H1 (cell line): ENCODE measurements around the gene THAP5. TPM values are rescaled to one million over a fixed set of nuclear protein-coding genes. Genes with fewer than 3 reads are reported as not detected.
"Not testable (repeated sequence)": the region's sequence is repeated elsewhere in the genome, so short reads cannot be mapped to it uniquely, and the experiment has no call there.

Experiments
- CTCF ChIA-PET: fragments of 300-600 bp; sonication (Branson Sonifier 250); formaldehyde crosslinking; loops from one replicate; lab custom pipeline; 2021; ENCODE audit not compliant: partially characterized antibody; lab: Charles Lee
- POLR2A ChIA-PET: fragments of 300-600 bp; sonication (Branson Sonifier 250); formaldehyde crosslinking; loops from one replicate; lab custom pipeline; 2021; ENCODE audit warnings: inconsistent platforms; ENCODE audit not compliant: partially characterized antibody; lab: Charles Lee
- DNase-seq, 2 experiments: peaks; one replicate each; pipeline versions ENCODE4 v3.0.0 to v3.0.0-alpha.2; 2010 to 2022; ENCODE audit warnings: low spot score in 2 of 2, low read depth in 1 of 2, mixed read lengths in 1 of 2
- FAIRE-seq: peaks from 2 replicates; lab custom pipeline; 2011; peaks lifted over from hg19 to GRCh38; lab: Jason Lieb, UNC
- H2AFZ ChIP-seq: 2 replicates; pipeline ENCODE4 v1.8.1; 2012; ENCODE audit warnings: low read length, inconsistent platforms
- H2AK5ac ChIP-seq: 2 replicates; pipeline ENCODE4 v1.6.1; 2013; ENCODE audit warnings: low read depth, low read length
- H2BK120ac ChIP-seq: replicated peaks from 2 replicates; pipeline ENCODE3; 2013; ENCODE audit warnings: low read depth, low read length, inconsistent platforms
- H2BK12ac ChIP-seq: 2 replicates; pipeline ENCODE4 v1.6.1; 2013; ENCODE audit warnings: low read depth, low read length
- H2BK15ac ChIP-seq: 2 replicates; pipeline ENCODE4 v1.6.1; 2013; ENCODE audit warnings: low read length
- H2BK20ac ChIP-seq: 2 replicates; pipeline ENCODE4 v1.6.1; 2013; ENCODE audit warnings: low read length
- H2BK5ac ChIP-seq: 2 replicates; pipeline ENCODE4 v1.6.1; 2013; ENCODE audit warnings: low read depth, low read length
- H3K14ac ChIP-seq: 2 replicates; pipeline ENCODE4 v1.6.1; 2013; ENCODE audit warnings: inconsistent platforms; ENCODE audit not compliant: insufficient read length
- H3K18ac ChIP-seq: 2 replicates; pipeline ENCODE4 v1.6.1; 2013; ENCODE audit warnings: low read length; ENCODE audit errors: extremely low read depth
- H3K23ac ChIP-seq: 2 replicates; pipeline ENCODE4 v1.6.1; 2013; ENCODE audit warnings: inconsistent platforms; ENCODE audit not compliant: insufficient read length
- H3K23me2 ChIP-seq: 2 replicates; pipeline ENCODE4 v1.6.1; 2013; ENCODE audit warnings: low read depth, low read length
- H3K27ac ChIP-seq: 2 replicates; pipeline ENCODE4 v1.6.1; 2011; ENCODE audit warnings: low read depth, low read length, inconsistent platforms
- H3K27me3 ChIP-seq, 4 experiments: replicated peaks in 1 of 4; 1 replicate in 1 of 4; 2 replicates in 3 of 4; pipeline versions ENCODE4 v1.6.1 to v1.8.1; 2011 to 2013; ENCODE audit warnings: low read length in 3 of 4, mild to moderate bottlenecking in 3 of 4, inconsistent platforms in 2 of 4, mixed read lengths in 2 of 4, moderate library complexity in 1 of 4; ENCODE audit not compliant: control insufficient read depth in 3 of 4, insufficient read depth in 3 of 4; ENCODE audit errors: extremely low read depth in 1 of 4
- H3K36me3 ChIP-seq, 4 experiments: 2 replicates each; pipeline versions ENCODE4 v1.6.1 to v1.8.1; 2011 to 2013; ENCODE audit warnings: mild to moderate bottlenecking in 4 of 4, low read length in 3 of 4, moderate library complexity in 2 of 4, control low read depth in 1 of 4, inconsistent platforms in 1 of 4; ENCODE audit not compliant: insufficient read depth in 4 of 4, control insufficient read depth in 2 of 4
- H3K4ac ChIP-seq: replicated peaks from 2 replicates; pipeline ENCODE3; 2013; ENCODE audit warnings: low read length, low read depth, mixed read lengths, inconsistent platforms; ENCODE audit not compliant: insufficient read length
- H3K4me1 ChIP-seq, 4 experiments: replicated peaks in 1 of 4; 1 replicate in 1 of 4; 2 replicates in 3 of 4; pipeline versions ENCODE4 v1.6.1 to v1.8.1; 2011 to 2013; ENCODE audit warnings: low read length in 3 of 4, inconsistent platforms in 2 of 4, mixed read lengths in 1 of 4; ENCODE audit not compliant: insufficient read depth in 4 of 4, control insufficient read depth in 3 of 4
- H3K4me2 ChIP-seq, 2 experiments: 2 replicates each; pipeline versions ENCODE4 v1.6.1 to v1.8.1; 2011 to 2013; ENCODE audit warnings: low read depth in 2 of 2, low read length in 2 of 2, control low read depth in 1 of 2, inconsistent platforms in 1 of 2, mild to moderate bottlenecking in 1 of 2; ENCODE audit not compliant: insufficient read depth in 1 of 2
- H3K4me3 ChIP-seq, 4 experiments: fragments of 200-600, 300-600 bp in 1 of 4; sonication (generic), shearing (Covaris generic), sonication (Bioruptor Twin) in 1 of 4; 2 replicates each; pipeline versions ENCODE4 v1.5.1 to v1.8.1; 2011 to 2016; ENCODE audit warnings: low read length in 4 of 4, low read depth in 3 of 4, control low read depth in 2 of 4, inconsistent platforms in 2 of 4, mild to moderate bottlenecking in 2 of 4, mixed read lengths in 1 of 4, moderate library complexity in 1 of 4; ENCODE audit not compliant: insufficient read depth in 2 of 4; ENCODE audit errors: extremely low read depth in 1 of 4
- H3K56ac ChIP-seq: replicated peaks from 2 replicates; pipeline ENCODE3; 2013; ENCODE audit warnings: low read depth, mild to moderate bottlenecking, mixed read lengths, low read length, inconsistent platforms; ENCODE audit not compliant: insufficient read length
- H3K79me1 ChIP-seq: 2 replicates; pipeline ENCODE4 v1.6.1; 2013; ENCODE audit warnings: low read depth, low read length, control low read depth
- H3K79me2 ChIP-seq, 2 experiments: 2 replicates each; pipeline versions ENCODE4 v1.6.1 to v1.8.1; 2012 to 2013; ENCODE audit warnings: low read length in 2 of 2, mild to moderate bottlenecking in 2 of 2, inconsistent platforms in 1 of 2; ENCODE audit not compliant: insufficient read depth in 2 of 2, control insufficient read depth in 1 of 2
- H3K9ac ChIP-seq, 4 experiments: replicated peaks in 1 of 4; 1 replicate in 1 of 4; 2 replicates in 3 of 4; pipeline versions ENCODE4 v1.6.1 to v1.8.1; 2011 to 2013; ENCODE audit warnings: low read depth in 3 of 4, low read length in 3 of 4, control low read depth in 2 of 4, mild to moderate bottlenecking in 2 of 4, moderate library complexity in 2 of 4, inconsistent platforms in 1 of 4; ENCODE audit errors: extremely low read depth in 1 of 4
- H3K9me3 ChIP-seq, 2 experiments: 2 replicates each; pipeline versions ENCODE4 v1.6.1 to v1.8.1; 2012 to 2013; ENCODE audit warnings: mild to moderate bottlenecking in 2 of 2, moderate library complexity in 2 of 2, control low read depth in 1 of 2, inconsistent platforms in 1 of 2, low read depth in 1 of 2, low read length in 1 of 2, mixed read lengths in 1 of 2; ENCODE audit not compliant: insufficient read depth in 2 of 2
- H4K20me1 ChIP-seq, 2 experiments: replicated peaks in 1 of 2; 2 replicates each; pipeline versions ENCODE3 to v1.8.1; 2011 to 2013; ENCODE audit warnings: inconsistent platforms in 2 of 2, low read length in 2 of 2, mild to moderate bottlenecking in 1 of 2; ENCODE audit not compliant: insufficient read depth in 2 of 2, control insufficient read depth in 1 of 2
- H4K5ac ChIP-seq: 2 replicates; pipeline ENCODE4 v1.6.1; 2013; ENCODE audit warnings: low read length, low read depth, mixed read lengths, inconsistent platforms; ENCODE audit not compliant: insufficient read length
- H4K8ac ChIP-seq: 2 replicates; pipeline ENCODE4 v1.8.0; 2013; ENCODE audit warnings: mild to moderate bottlenecking, moderate library complexity, low read length, inconsistent platforms; ENCODE audit not compliant: insufficient read depth; ENCODE audit errors: extremely low read depth
- H4K91ac ChIP-seq: replicated peaks from 2 replicates; pipeline ENCODE3; 2013; ENCODE audit warnings: low read length, mixed read lengths, inconsistent platforms; ENCODE audit not compliant: insufficient read length
- GTF2F1 ChIP-seq: IDR thresholded peaks from 2 replicates; pipeline ENCODE4 v1.6.1; 2012; ENCODE audit warnings: low read depth, low read length, improper control_type of control experiment, borderline replicate concordance
- HDAC2 ChIP-seq, 2 experiments: fragments of 300-600 bp in 1 of 2; sonication (generic) in 1 of 2; IDR thresholded peaks; 2 replicates each; pipeline ENCODE4 v1.6.1; 2011 to 2012; ENCODE audit warnings: low read depth in 2 of 2, low read length in 2 of 2, mild to moderate bottlenecking in 2 of 2, moderate library complexity in 2 of 2, borderline replicate concordance in 1 of 2, inconsistent platforms in 1 of 2
- NRF1 ChIP-seq: IDR thresholded peaks from 2 replicates; pipeline ENCODE4 v1.6.1; 2011; ENCODE audit warnings: mild to moderate bottlenecking, low read depth, low read length, improper control_type of control experiment
- polyA plus RNA-seq, 7 experiments: library from polyadenylated mRNA; depleted of rRNA in 3 of 7; stranded (reverse) in 5 of 7; unstranded in 2 of 7; fragments of >200 nt in 5 of 7; fragments of 200-250 nt in 2 of 7; gene quantifications; 1 replicate in 5 of 7; 2 replicates in 1 of 7; 4 replicates in 1 of 7; pipeline versions ENCODE4 v1.2.1 to v1.2.3, GENCODE V29; 2011 to 2013; ENCODE audit warnings: missing spikeins in 2 of 7, mixed read lengths in 2 of 7
- total RNA-seq: library from RNA; stranded (reverse); fragmentation: NEBNext Ultra II Directional; extraction: Animal tissue kit (Norgen Biotek cat#: 25700); gene quantifications from 2 replicates; pipeline ENCODE4 v1.2.1, GENCODE V29; 2021

THAP5 gene
- total and polyA plus RNA-seq, 2 of the 8 experiments (the other 6 are each of a cell fraction or from before 2014, with no cell fraction given) = 3.9 to 24.2 TPM

- TF ChIP-seq NRF1 (no peak), GTF2F1 (no peak), HDAC2 (IDR thresholded peaks at IDR 0.05; ENCODE audit: borderline replicate concordance in 1 of 2, low read depth in 2 of 2, low read length in 2 of 2) (no peak)
These were observed 12.3 kb downstream of the THAP5 start (continued) for GRCh38 chr7:108557191-108557590.

- H3K23me2 ChIP-seq, H3K14ac ChIP-seq, H4K5ac ChIP-seq, H3K18ac ChIP-seq, CTCF ChIA-PET, H3K79me1 ChIP-seq, H3K23ac ChIP-seq, DNase-seq, H3K56ac ChIP-seq, H2BK15ac ChIP-seq, H2BK5ac ChIP-seq, H2BK120ac ChIP-seq, H3K9ac ChIP-seq, H2AK5ac ChIP-seq, H3K4ac ChIP-seq, H3K27me3 ChIP-seq, H3K27ac ChIP-seq, H4K8ac ChIP-seq, H2AFZ ChIP-seq, H3K36me3 ChIP-seq, H3K4me2 ChIP-seq, H3K4me1 ChIP-seq, H3K79me2 ChIP-seq, H4K91ac ChIP-seq, FAIRE-seq, H4K20me1 ChIP-seq, H2BK20ac ChIP-seq, H2BK12ac ChIP-seq, H3K4me3 ChIP-seq, POLR2A ChIA-PET: not testable (repeated sequence)
- peaks cover 11 to 18% of the 10 kb centered on the region in 2 experiments for H3K9me3 ChIP-seq
These were observed 12.8 kb downstream of the THAP5 start for GRCh38 chr7:108556665-108557064.
